Rectal smooth muscle tissue (tissue), 1 donor: ENCODE data around the gene C2orf81.

Experiments
- H3K27ac ChIP-seq: one replicate; pipeline ENCODE4 v1.7.0; 2013; ENCODE audit warnings: low read depth, low read length, inconsistent platforms
- H3K27me3 ChIP-seq: one replicate; pipeline ENCODE4 v1.7.0; 2013; ENCODE audit warnings: low read length; ENCODE audit not compliant: control insufficient read depth, insufficient read depth
- H3K36me3 ChIP-seq: one replicate; pipeline ENCODE4 v1.7.0; 2013; ENCODE audit warnings: low read length; ENCODE audit not compliant: control insufficient read depth, insufficient read depth
- H3K4me1 ChIP-seq: one replicate; pipeline ENCODE4 v1.7.0; 2013; ENCODE audit warnings: low read length; ENCODE audit not compliant: control insufficient read depth, insufficient read depth
- H3K4me3 ChIP-seq: one replicate; pipeline ENCODE4 v1.7.0; 2013; ENCODE audit warnings: low read length
- H3K9ac ChIP-seq: one replicate; pipeline ENCODE4 v1.7.0; 2013; ENCODE audit warnings: low read length

The C2orf81 gene

GRCh38 chr2:74414881-74415761 is 6.3 kb downstream of the C2orf81 start:
- peak overlapping the region; percentile 8 for H3K9ac ChIP-seq
- H3K36me3 ChIP-seq = no peaks in the 10 kb centered on the region
- no peaks in the 10 kb centered on the region for H3K27me3 ChIP-seq
- peak overlapping the region; percentile 70 for H3K4me3 ChIP-seq
- no peak overlapping the region for H3K27ac ChIP-seq
- H3K4me1 ChIP-seq = peaks cover 4% of the 10 kb centered on the region

- Histone ChIP-seq H3K9ac (no peak overlapping the region), H3K4me3 (peak overlapping the region; percentile 70), H3K27me3 (no peaks in the 10 kb centered on the region), H3K4me1 (peaks cover 4% of the 10 kb centered on the region), H3K27ac (no peak overlapping the region), H3K36me3 (no peaks in the 10 kb centered on the region)
These were observed 7.0 kb downstream of the C2orf81 start for GRCh38 chr2:74414441-74414840.

- H3K27me3 ChIP-seq = no peaks in the 10 kb centered on the region
- H3K36me3 ChIP-seq = no peaks in the 10 kb centered on the region
- H3K4me3 ChIP-seq = no peak overlapping the region
- H3K27ac ChIP-seq = no peak overlapping the region
- no peak overlapping the region for H3K9ac ChIP-seq
- peaks cover 4% of the 10 kb centered on the region for H3K4me1 ChIP-seq
These were observed 8.3 kb downstream of the C2orf81 start for GRCh38 chr2:74413001-74413698.

- Histone ChIP-seq H3K27me3 (no peaks in the 10 kb centered on the region), H3K4me1 (no peaks in the 10 kb centered on the region), H3K27ac (no peak overlapping the region), H3K4me3 (no peak overlapping the region), H3K36me3 (no peaks in the 10 kb centered on the region), H3K9ac (no peak overlapping the region)
These were observed 13.7 kb downstream of the C2orf81 start for GRCh38 chr2:74407682-74408081.

- Histone ChIP-seq H3K4me1 (no peaks in the 10 kb centered on the region), H3K27me3 (no peaks in the 10 kb centered on the region), H3K27ac (no peak overlapping the region), H3K4me3 (no peak overlapping the region), H3K36me3 (no peaks in the 10 kb centered on the region), H3K9ac (no peak overlapping the region)
These were observed 15.4 kb downstream of the C2orf81 start for GRCh38 chr2:74406035-74406434.

GRCh38 chr2:74401891-74402290 is 19.5 kb downstream of the C2orf81 start:
- no peak overlapping the region for H3K9ac ChIP-seq

GRCh38 chr2:74399785-74400184 is 21.6 kb downstream of the C2orf81 start:
- Histone ChIP-seq H3K27me3 (no peaks in the 10 kb centered on the region), H3K36me3 (no peaks in the 10 kb centered on the region), H3K4me3 (no peak overlapping the region), H3K27ac (no peak overlapping the region), H3K9ac (no peak overlapping the region), H3K4me1 (no peaks in the 10 kb centered on the region)

More at GRCh38 chr2:74401891-74402290, 19.5 kb downstream of the C2orf81 start:
- Histone ChIP-seq H3K27ac (no peak overlapping the region), H3K4me3 (no peak overlapping the region), H3K4me1 (no peaks in the 10 kb centered on the region), H3K27me3 (no peaks in the 10 kb centered on the region), H3K36me3 (no peaks in the 10 kb centered on the region)

GRCh38 chr2:74396149-74396548 is 25.3 kb downstream of the C2orf81 start:
- no peak overlapping the region for H3K4me3 ChIP-seq
- no peaks in the 10 kb centered on the region for H3K27me3 ChIP-seq
- no peaks in the 10 kb centered on the region for H3K36me3 ChIP-seq
- no peak overlapping the region for H3K9ac ChIP-seq
- H3K4me1 ChIP-seq = no peaks in the 10 kb centered on the region
- H3K27ac ChIP-seq = no peak overlapping the region

- Histone ChIP-seq H3K27ac (no peak overlapping the region), H3K9ac (no peak overlapping the region), H3K4me3 (no peak overlapping the region), H3K36me3 (no peaks in the 10 kb centered on the region), H3K27me3 (no peaks in the 10 kb centered on the region), H3K4me1 (peaks cover 7% of the 10 kb centered on the region)
These were observed 27.9 kb downstream of the C2orf81 start for GRCh38 chr2:74393525-74393924.

- Histone ChIP-seq H3K27ac (no peak overlapping the region), H3K27me3 (no peaks in the 10 kb centered on the region), H3K9ac (no peak overlapping the region), H3K36me3 (no peaks in the 10 kb centered on the region), H3K4me1 (peaks cover 7% of the 10 kb centered on the region), H3K4me3 (peak overlapping the region; percentile 67)
These were observed 29.0 kb downstream of the C2orf81 start for GRCh38 chr2:74392449-74392743.

GRCh38 chr2:74391580-74392448 is 29.6 kb downstream of the C2orf81 start:
- H3K4me3 ChIP-seq = peak overlapping the region; percentile 67
- no peaks in the 10 kb centered on the region for H3K27me3 ChIP-seq
- H3K27ac ChIP-seq = peak overlapping the region; percentile 96
- H3K36me3 ChIP-seq = no peaks in the 10 kb centered on the region
- H3K4me1 ChIP-seq = peaks cover 7% of the 10 kb centered on the region
- peak overlapping the region; percentile 39 for H3K9ac ChIP-seq

- no peaks in the 10 kb centered on the region for H3K36me3 ChIP-seq
- H3K27me3 ChIP-seq = no peaks in the 10 kb centered on the region
- peak overlapping the region; percentile 67 for H3K4me3 ChIP-seq
- peak overlapping the region; percentile 96 for H3K27ac ChIP-seq
- H3K9ac ChIP-seq = peak overlapping the region; percentile 39
- peaks cover 7% of the 10 kb centered on the region for H3K4me1 ChIP-seq
These were observed 30.2 kb downstream of the C2orf81 start for GRCh38 chr2:74391209-74391579.
